Inferior parietal cortex (tissue), 1 donor: ENCODE results near the gene SH3D19.

ENCODE experiments used
- DNase-seq: peaks from one replicate; pipeline ENCODE4 v3.0.0-alpha.2; 2016; ENCODE audit errors: extremely low spot score

SH3D19 gene, protein sequence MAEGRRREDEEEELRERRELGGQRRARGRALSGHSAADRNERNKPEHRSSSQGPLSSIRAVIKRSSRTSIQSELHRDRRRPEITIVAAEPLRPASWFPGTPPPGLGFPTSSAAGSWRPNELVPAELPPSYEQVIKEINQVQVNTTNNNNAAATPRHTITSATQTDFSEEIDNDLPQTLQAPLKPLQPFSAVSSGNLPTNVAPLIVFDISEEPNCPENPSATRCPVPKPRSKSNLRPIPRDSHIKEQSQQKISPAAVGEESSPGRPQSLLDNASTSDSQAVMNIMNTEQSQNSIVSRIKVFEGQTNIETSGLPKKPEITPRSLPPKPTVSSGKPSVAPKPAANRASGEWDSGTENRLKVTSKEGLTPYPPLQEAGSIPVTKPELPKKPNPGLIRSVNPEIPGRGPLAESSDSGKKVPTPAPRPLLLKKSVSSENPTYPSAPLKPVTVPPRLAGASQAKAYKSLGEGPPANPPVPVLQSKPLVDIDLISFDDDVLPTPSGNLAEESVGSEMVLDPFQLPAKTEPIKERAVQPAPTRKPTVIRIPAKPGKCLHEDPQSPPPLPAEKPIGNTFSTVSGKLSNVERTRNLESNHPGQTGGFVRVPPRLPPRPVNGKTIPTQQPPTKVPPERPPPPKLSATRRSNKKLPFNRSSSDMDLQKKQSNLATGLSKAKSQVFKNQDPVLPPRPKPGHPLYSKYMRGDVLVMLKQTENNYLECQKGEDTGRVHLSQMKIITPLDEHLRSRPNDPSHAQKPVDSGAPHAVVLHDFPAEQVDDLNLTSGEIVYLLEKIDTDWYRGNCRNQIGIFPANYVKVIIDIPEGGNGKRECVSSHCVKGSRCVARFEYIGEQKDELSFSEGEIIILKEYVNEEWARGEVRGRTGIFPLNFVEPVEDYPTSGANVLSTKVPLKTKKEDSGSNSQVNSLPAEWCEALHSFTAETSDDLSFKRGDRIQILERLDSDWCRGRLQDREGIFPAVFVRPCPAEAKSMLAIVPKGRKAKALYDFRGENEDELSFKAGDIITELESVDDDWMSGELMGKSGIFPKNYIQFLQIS

DNA sequence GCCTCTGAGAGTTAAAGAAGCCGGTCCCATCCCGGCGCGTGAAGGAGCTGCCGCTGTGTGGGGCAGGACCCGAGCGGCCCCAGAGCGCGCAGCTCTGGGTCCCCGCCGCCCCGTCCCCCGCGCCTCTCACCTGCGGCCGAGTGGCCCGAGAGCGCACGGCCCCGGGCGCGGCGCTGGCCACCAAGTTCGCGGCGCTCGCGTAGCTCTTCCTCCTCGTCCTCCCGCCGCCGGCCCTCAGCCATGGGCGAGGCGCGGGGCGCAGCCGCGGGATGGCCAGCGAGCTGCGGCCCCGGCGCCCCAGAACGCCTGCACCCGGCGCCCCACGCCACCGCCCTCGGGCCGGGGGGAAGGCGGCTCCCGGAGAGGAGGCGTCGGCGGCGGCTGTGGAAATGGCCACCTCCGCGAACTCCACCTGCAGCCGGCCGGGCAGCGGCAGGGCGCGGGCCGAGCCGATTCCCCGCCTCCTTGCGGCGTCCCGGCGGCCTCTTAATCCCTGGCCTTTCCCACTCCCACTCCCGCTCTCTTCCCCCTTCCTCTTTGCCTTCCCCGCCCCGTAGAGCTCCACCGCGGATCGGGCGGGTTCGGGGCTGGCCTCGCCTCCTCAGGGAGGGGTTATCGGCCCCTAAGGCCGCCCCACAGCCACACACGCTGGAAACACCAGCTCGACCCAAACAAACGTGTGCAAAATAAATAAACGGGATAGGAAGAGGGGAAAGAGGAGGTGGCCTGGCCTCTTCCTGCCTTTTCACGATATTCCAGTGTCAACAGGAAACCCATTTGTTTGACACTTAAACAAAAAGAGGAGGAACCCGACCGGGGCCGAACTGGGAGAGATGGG is at the start of gene SH3D19:
Gene SH3D19 (minus strand): TSS at position 495 of the 838 bp plus-strand sequence. CDS start 253 bp downstream, at position 242.
- peak; percentile 48 for DNase-seq

DNA sequence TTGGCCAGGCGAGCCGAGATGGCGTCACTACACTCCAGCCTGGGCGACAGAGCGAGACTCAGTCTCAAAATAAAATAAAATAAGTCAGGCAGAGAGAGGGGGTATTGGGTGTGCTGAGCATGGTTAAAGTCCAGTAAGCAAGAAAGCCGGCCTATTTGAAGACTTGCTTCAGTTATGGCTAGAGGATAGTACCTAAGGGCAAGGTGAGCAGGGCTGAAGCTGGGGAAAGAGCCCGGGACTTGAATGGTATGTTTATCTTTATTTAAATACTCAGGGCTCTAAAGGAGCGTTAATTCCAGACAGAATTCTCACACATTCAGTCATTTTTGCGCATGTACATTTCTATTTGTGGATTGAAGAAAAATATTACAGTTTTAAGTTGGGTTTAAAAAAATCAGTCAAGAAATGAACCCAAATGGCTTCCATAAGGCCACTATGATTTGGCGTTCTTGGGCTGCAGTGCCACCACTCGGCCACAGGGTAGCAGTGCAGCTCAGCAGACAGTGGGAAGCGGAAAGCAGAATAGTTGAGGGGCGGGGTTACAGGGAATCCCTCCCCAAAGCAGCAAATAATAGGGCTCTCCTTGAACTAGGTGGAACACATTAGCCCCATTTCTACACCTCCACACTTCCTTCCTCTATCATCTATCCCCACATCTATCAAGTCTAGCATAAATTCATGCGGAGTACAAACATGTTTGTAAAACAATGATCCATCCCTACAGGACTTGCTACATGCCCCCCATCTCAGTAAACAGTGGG is 37.2 kb upstream of the SH3D19 start:
- peak; percentile 84 for DNase-seq

DNA sequence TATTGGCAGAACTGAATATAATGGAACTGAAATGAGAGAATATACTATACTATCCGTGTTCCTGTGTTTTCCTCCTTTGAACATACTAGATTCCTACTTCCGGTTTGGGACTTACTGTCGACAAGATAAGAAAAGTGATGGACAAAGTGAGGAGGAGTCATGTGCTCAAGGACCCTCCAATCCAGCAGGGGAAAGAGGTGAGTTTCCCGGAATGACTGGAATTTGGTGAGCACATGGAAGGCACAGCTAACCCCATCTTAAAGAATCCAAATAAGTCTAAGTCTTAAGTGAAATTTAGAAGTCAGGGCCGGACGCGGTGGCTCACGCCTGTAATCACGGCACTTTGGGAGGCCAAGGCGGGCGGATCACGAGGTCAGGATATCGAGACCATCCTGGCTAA is 36.6 kb upstream of the SH3D19 start:
- no peak for DNase-seq

DNA sequence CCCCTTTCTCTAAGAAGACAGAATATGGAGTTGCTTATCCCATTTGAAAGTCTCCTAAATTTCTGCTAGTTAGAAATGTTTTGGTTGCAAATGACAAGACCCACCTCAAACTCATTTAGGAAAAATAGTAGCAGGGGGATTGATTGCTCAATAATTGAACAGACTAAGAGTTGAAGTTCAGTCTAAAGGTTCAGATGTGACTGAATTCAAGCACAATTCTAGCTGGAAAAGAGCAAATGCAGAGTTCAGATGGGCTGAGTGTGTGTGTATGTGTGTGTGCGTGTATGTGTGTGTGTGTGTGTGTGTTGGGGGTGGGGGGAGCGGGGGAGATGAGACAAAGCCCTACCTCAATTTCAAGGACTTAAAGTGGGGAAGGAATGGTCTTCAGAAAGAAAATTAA is 35.7 kb upstream of the SH3D19 start:
- no peak for DNase-seq

DNA sequence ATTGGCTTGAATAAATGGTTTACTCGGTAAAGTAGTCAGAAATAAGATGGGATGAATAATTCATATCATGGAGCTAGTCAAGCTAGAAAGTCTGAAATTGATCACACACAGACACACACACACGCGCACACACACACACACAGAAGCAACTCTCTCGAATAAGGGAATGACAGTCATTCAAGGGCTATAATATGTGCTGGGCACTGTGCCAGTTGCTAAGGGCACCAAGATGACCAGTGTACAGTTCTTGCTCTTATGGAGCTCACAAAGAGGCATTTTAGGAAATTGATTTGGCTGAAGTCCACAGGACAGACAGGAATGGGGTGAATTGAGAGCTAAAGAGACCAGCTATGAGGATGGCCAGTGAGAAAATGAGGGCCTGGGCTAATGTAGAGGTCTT is 34.2 kb upstream of the SH3D19 start:
- no peak for DNase-seq

DNA sequence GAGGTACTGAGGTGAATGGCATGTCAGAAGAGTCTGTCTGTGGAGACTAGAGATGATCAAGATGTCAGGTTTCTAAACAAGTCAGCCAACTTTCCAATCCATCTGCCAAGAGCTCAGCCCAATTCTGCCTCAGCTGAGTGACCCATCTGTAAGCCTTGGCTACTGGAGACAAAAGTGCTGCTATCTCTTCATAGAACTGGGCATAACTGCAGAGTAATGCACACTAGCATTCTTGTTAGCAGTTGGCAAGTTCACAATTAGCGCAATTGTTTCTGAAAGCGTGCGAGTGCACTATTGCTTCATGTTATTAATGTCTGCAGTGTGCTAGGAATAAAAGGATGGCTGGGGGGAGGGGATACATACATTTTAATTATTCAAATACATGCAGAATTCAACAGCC is 32.9 kb upstream of the SH3D19 start:
- DNase-seq = peak; percentile 87

DNA sequence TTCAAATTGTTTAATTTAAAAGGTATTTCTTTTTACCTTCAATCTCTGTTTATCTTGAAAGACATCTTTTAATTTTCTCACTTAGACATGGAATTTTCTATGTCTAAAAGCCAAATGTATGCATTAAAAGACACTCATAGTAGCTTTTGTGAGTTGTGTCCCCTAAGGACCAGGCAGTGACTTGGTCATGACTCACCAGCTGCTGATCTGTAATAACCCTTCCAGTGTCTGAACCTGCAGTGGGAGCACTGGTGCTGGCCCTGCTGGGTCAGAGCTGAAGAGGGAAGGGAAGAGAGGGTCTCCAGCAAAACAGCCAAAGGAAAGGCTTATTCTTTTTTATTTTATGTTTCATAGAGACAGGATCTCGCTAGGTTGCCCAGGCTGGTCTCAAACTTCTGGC is 31.1 kb upstream of the SH3D19 start:
- DNase-seq = no peak

DNA sequence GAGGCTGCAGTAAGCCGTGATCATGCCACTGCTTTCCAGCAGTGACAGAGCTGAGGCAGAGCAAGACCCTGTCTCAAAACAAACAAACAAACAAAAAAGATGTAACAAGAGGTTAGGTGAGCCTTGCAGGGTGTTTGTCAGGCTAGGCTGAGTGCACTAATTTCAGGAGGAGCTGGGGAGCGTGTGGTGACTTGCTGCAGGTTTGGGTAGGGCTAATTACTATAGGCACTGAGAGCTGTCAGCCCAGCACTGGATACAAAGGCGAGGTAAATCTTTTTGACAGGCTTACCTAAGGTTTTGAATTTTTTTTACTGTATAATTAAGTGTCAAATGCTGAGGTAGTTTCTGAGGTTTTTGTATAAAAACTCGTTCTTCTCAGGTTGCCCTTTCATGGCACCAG is 29.8 kb upstream of the SH3D19 start:
- no peak for DNase-seq

DNA sequence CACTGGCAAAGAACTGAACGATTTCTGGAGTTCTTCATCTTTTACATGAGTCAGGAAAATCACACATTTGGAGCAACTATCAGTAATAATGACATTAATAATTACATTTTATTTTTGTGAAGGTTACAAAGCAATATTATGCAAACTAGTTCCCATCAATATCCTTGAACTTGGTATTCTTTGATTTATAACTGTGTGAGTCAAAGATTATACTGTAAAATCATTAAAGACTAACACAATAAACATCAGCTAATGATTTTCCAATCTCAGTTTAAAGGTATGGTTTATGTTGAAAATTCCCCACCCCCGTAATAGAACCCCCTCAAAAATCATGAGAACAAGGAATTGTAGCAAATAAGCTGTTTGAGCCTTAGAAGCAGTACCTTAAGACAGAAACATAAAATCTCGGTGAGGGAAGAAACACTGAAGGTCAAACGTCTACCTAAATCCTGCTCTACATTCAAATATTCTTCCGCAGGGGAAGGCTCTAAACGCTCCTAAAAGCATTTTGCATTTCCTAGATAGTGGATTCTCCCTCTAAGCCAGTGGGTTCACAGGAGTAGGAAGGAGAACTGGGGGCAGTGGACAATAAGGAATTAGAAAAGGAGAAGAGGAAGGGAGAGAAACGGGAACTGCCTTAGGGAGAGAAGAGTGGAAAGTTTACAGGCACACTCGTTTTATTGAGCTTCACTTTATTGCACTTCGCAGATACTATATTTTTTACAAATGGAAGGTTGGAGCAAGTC is 22.3 kb upstream of the SH3D19 start:
- DNase-seq = no peak

DNA sequence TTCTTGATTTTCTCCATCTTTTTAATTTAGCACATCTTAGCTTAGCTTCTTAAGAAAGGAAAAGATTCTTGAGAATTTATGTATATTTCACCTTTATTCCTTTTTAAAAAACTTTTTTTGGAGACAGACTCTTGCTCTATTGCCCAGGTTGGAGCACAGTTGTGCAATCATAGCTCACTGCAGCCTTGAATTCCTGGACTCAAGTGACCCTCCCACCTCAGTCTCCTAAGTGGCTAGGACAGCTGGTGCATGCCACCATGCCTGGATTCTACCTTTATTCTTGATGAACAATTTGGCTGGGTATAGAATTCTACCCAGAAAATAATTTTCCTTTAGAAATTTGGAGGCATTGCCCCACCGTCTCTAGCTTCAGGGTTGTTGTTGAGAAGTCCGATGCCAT is 19.5 kb upstream of the SH3D19 start:
- no peak for DNase-seq

DNA sequence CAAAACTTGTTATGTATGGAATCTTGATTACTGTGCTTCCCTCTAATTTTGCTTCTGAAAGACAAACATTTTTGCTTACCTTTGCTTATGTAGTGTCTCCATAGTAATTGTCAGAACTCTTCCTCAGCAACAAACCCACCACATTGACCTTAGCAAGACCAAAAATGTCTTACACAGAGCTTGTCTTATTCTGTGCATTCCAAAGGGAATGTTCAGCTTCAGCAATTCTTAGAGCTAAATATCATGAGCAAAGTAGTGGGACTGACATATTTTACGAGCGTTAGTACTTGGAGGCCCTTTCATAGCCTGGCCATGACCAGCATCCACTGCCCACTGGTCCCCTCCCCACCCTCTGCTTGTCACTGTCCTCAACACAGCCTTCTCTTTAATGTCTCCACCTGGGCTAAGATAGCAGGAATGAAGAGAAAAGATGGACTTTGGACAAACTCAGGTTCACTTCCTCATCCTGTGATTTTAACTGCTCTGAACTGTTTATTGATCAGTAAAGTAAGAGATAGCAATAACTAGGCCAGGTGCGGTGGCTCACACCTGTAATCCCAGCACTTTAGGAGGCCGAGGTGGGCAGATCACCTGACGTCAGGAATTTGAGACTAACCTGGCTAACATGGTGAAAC is 15.5 kb upstream of the SH3D19 start:
- DNase-seq = no peak

DNA sequence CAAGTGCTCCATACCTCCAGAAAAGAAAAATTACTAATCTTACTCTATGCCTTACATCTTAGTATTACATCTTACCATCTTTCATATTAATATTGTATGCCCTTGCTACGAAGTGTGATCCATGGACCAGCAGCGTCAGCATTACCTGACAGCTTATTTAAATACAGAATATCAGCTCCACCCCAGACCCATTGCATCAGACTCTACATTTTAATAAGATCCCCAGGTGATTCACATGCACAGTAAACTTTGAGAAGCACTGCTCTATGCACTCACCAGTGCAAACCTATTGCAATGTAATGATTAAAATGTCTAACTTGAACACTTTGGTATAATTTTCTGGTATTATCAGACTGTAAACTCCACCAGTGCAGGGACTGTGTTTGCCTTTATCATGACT is 14.1 kb upstream of the SH3D19 start:
- no peak for DNase-seq

DNA sequence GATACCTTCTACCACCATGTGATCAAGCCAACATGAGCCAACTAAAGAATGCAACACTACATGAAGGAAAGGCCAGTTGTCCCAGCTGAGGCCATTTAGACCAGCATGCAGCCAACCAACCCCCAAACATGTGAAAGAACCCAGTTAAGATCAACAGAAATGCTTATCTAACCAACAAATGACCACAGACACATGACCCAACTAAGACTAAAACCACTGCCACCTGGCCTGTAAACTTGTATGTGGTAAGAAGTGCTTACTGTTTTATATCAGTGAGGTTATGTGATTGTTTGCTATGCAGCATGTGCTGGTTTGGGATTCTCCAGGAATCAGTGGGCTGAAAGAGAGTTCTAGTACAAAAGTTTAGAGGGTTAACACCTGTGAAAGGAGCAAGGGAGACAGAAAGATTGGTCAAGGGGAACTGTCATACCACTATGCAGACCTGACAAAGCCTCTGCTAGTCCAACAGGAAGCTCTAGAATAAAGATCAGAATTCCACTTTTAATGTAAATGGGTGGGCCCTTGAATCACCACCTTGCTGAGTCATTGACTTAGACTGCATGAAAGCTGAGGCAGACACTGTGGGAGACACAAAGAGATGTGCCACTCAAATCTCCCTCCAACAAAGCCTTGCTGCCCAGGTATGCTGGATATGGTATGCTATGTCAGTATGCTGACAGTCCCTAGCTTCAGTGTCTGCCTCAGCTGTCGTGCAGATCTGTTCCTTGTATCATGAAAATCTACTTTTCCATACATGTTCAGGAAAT is 6.1 kb upstream of the SH3D19 start:
- no peak for DNase-seq

DNA sequence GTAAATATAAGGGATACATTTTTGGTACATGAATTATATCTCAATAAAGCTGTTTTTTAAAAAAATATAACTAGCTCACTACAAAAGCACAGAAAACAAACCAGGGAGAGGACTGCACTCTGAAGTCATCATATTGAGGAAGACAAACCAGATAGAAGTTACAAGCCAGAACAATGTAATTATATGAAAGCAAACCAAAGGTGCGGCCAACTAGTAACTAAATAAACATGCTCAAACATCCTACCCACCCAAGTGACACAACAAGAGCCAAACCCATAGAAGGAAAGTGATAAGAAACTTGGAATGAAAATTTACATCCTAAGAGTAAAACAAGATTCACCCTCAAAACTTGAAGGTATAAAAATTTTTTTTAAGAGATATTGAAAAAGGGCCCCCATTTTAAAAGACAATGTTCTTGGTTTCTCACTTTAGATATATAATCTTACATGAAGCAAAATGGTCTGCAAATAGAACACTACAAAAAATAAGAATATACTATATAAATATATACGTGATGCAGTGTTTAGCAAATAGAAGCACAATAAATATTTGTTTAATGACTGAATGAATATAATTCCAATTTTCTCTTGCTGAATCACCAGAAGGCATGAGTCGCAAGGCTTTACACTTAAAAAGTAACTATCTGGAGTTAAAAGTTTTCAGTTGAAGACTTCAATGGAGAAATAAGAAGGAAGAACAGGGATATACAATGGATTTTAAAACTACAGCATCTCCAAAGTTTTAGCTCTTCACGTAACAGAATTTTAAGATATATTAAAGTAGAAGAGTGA is 4.0 kb upstream of the SH3D19 start:
- no peak for DNase-seq

DNA sequence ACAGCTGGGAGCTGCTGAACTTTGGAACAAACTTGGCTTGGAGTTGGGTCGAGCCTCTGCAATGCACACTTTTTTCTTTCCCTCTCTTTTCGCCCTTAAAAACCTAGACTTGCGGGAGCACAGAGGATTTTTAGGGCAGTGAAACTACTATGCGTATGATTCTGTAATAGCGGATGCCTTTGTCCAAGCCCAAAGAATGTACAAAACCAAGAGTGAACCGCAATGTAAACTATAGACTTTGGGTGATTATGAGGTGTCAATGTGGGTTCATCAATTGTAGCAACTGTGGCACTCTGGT is 493 bp upstream of the SH3D19 start:
- no peak for DNase-seq

DNA sequence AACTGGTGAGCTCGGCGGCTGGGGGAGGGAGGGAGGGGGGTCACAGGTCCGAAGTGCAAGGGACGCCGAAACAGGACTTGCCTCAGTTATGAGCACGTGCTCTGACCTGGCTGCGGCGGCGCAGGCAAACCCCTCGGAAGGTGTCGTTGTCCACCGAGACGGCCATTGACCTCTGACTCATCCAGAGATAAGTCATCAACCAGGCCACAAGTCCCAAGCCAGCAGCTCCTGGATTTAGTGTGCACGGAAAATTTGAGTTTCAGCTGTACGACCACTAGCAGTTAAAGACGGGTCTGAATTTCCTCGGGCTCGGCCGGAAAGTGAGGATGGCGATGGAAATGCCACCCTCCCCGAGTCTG is 674 bp downstream of the SH3D19 start:
- peak; percentile 27 for DNase-seq

DNA sequence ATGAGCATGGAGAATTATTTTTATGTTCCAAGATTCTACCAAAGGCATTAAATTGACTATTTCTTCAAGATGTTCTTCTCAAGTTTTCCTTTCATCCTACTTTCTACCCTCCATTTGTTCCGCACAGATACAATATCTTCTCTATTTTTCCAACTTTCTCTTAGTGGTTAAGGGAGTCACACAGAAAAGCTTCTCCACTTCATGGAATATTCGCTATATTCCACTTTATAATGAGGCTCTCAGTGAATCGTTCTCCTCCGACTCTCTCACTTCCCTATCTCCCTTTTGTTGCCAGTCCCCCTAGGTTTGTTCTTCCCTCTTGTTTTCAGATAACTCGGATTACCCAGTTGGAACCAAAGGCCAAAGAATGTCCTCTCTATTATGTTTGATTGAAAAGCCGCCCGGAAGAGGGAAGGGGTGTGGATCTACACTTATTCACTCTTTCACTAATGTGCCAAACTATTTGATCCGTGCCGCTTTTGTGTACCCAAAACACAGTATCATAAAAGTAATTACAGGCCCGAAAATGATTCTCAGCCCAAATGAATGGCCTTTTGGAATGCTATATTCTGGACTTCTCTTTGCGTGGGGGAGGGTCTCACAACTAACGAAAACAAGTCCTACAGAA is 1.2 kb downstream of the SH3D19 start:
- DNase-seq = peak; percentile 45

DNA sequence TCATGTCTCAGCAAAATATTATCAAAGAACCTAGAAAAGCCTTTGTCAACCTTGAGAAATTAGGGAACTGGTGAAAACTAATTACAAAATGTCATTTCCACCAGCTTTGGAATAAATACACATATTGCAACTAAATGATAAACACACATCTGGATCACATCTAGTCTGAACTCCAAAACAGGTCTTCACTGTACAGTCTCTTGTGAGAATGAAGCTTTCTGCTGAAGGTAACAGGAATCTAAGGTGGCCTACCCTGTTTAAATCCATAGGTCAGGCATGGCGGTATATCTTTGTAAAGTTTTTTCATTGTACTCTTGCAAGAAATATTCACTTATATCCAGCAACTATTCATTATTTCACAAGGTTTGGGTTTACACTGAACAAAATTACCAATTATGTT is 1.7 kb downstream of the SH3D19 start:
- peak; percentile 35 for DNase-seq
